Sigmoid colon (tissue), 4 donors: ENCODE results near the gene TEKT3.

Source experiments
- EP300 ChIP-seq, 4 donors: sonication (generic); formaldehyde crosslinking; IDR thresholded peaks; one replicate each; pipeline ENCODE4 v1.6.1; 2017; ENCODE audit warnings: antibody characterized with exemption in 4 of 4
- POLR2A ChIP-seq, 2 donors: fragments of 450-650 bp; IDR thresholded peaks; one replicate each; pipeline ENCODE4 v1.6.1; 2016; ENCODE audit warnings: antibody characterized with exemption in 2 of 2, mild to moderate bottlenecking in 2 of 2, moderate library complexity in 2 of 2
- POLR2AphosphoS5 ChIP-seq, 4 donors: sonication (generic); formaldehyde crosslinking; IDR thresholded peaks; one replicate each; pipeline ENCODE4 v1.6.1; 2017; ENCODE audit warnings: antibody characterized with exemption in 4 of 4
- TF ChIP-seq, protein P1 (sequence below), 4 experiments: fragments of 450-650 bp in 3 of 4; fragments of 200-600 bp in 1 of 4; IDR thresholded peaks; one replicate each; pipeline ENCODE4 v1.5.1; 2016 to 2019; ENCODE audit warnings: antibody characterized with exemption in 4 of 4, mild to moderate bottlenecking in 3 of 4, moderate library complexity in 2 of 4

DNA sequence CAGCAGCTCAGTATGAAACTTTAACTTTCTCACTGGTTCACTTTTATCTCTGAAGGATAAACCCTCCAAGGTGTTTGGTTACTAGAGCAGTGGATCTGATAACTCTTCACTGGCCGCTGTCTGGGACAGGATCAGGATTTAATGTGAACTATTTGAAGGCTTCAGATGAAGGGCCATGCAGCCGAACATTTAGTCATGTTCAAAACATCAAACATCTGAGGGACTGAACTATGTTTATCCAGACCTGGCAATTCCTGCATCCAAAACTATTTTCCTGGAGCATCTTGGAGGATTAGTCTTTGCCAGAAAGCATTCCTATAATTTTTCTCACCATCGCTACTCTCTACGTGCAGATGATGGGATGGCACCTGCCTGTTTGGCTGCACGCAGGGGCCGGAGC, 55.9 kb downstream of the TEKT3 start:
- TF ChIP-seq, protein P1, sequence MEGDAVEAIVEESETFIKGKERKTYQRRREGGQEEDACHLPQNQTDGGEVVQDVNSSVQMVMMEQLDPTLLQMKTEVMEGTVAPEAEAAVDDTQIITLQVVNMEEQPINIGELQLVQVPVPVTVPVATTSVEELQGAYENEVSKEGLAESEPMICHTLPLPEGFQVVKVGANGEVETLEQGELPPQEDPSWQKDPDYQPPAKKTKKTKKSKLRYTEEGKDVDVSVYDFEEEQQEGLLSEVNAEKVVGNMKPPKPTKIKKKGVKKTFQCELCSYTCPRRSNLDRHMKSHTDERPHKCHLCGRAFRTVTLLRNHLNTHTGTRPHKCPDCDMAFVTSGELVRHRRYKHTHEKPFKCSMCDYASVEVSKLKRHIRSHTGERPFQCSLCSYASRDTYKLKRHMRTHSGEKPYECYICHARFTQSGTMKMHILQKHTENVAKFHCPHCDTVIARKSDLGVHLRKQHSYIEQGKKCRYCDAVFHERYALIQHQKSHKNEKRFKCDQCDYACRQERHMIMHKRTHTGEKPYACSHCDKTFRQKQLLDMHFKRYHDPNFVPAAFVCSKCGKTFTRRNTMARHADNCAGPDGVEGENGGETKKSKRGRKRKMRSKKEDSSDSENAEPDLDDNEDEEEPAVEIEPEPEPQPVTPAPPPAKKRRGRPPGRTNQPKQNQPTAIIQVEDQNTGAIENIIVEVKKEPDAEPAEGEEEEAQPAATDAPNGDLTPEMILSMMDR (IDR thresholded peaks at IDR 0.05) = no peak
- TF ChIP-seq POLR2A (IDR thresholded peaks at IDR 0.05) (no peak), EP300 (IDR thresholded peaks at IDR 0.05) (no peak), POLR2AphosphoS5 (IDR thresholded peaks at IDR 0.05) (no peak)
